HepG2 (cell line): Measurements from ENCODE around the gene JAGN1. TPM values are rescaled to one million over a fixed set of nuclear protein-coding genes. Genes with fewer than 3 reads are reported as not detected.
A peak's percentile ranks its signal among the peaks of the same experiment; 100 is the strongest.

Source experiments
- AHR ChIP-seq: IDR thresholded peaks from 2 replicates; pipeline ENCODE4 v1.6.1; 2018; ENCODE audit warnings: missing genetic modification reagents, missing compliant biosample characterization
- EZH2 ChIP-seq: conservative IDR thresholded peaks from 2 replicates; pipeline ENCODE4 v1.6.1; 2012; ENCODE audit warnings: mild to moderate bottlenecking, low read depth, low read length, moderate library complexity
- HNF1A ChIP-seq, 2 experiments: sonication (generic) in 1 of 2; formaldehyde crosslinking in 1 of 2; IDR thresholded peaks; 2 replicates each; pipeline versions ENCODE4 v1.4.0 to v1.6.1; 2016 to 2020; ENCODE audit warnings: borderline replicate concordance in 1 of 2, low read depth in 1 of 2, mild to moderate bottlenecking in 1 of 2, missing genetic modification reagents in 1 of 2
- MAF1 ChIP-seq: sonication (generic); formaldehyde crosslinking; IDR thresholded peaks from 2 replicates; pipeline ENCODE4 v1.5.0; 2020; ENCODE audit warnings: missing genetic modification reagents, borderline replicate concordance
- POLR2AphosphoS5 ChIP-seq: IDR thresholded peaks from 2 replicates; pipeline ENCODE4 v1.6.1; 2012; ENCODE audit warnings: low read depth, low read length
- ZBTB25 ChIP-seq: IDR thresholded peaks from 2 replicates; pipeline ENCODE4 v1.6.1; 2018; ENCODE audit warnings: missing genetic modification reagents
- ZNF337 ChIP-seq: sonication (generic); formaldehyde crosslinking; IDR thresholded peaks from 2 replicates; pipeline ENCODE4 v1.5.1; 2020; ENCODE audit warnings: missing genetic modification reagents, low read depth, mild to moderate bottlenecking, borderline replicate concordance
- ZNF558 ChIP-seq: sonication (generic); formaldehyde crosslinking; IDR thresholded peaks from 2 replicates; pipeline ENCODE4 v1.9.0; 2022; ENCODE audit warnings: mild to moderate bottlenecking, missing genetic modification reagents, borderline replicate concordance
- ZNF746 ChIP-seq: sonication (generic); formaldehyde crosslinking; IDR thresholded peaks from 2 replicates; pipeline ENCODE4 v1.8.0; 2022; ENCODE audit warnings: mild to moderate bottlenecking, missing genetic modification reagents
- ZNF768 ChIP-seq: sonication (generic); formaldehyde crosslinking; IDR thresholded peaks from 2 replicates; pipeline ENCODE4 v1.4.0; 2020; ENCODE audit warnings: missing genetic modification reagents
- ZNF816 ChIP-seq: sonication (generic); formaldehyde crosslinking; IDR thresholded peaks from 2 replicates; pipeline ENCODE4 v1.8.0; 2022; ENCODE audit warnings: missing genetic modification reagents, mild to moderate bottlenecking, borderline replicate concordance
- ZNF841 ChIP-seq: sonication (generic); formaldehyde crosslinking; IDR thresholded peaks from 2 replicates; pipeline ENCODE4 v1.8.1; 2023; ENCODE audit warnings: missing genetic modification reagents, borderline replicate concordance
- polyA plus RNA-seq, 8 experiments: library from polyadenylated mRNA; depleted of rRNA in 3 of 8; stranded (reverse) in 7 of 8; unstranded in 1 of 8; fragments of >200 nt; fragmentation: Illumina TruSeq in 4 of 8; extraction: Trizol in 4 of 8; gene quantifications; 2 replicates each; pipeline versions ENCODE4 v1.2.1 to v1.2.3, GENCODE V29; 2011 to 2016; ENCODE audit warnings: low read depth in 4 of 8, missing spikeins in 1 of 8, mixed read lengths in 1 of 8; ENCODE audit not compliant: insufficient read depth in 1 of 8
- total RNA-seq, 5 experiments: library from RNA; depleted of rRNA; stranded (reverse); fragments of >200 nt; fragmentation: Illumina TruSeq; extraction: Trizol; gene quantifications; 2 replicates each; pipeline ENCODE4 v1.2.3, GENCODE V29; 2016; ENCODE audit warnings: low read depth in 1 of 5
- TF ChIP-seq, protein P1 (sequence below): sonication (generic); formaldehyde crosslinking; IDR thresholded peaks from 2 replicates; pipeline ENCODE4 v1.4.0; 2020; ENCODE audit warnings: mild to moderate bottlenecking, missing genetic modification reagents

The JAGN1 gene
- total and polyA plus RNA-seq, 2 of the 13 experiments (the other 11 are each of a cell fraction or from before 2014, with no cell fraction given), result 49.9 to 50.9 TPM

- TF ChIP-seq HNF1A (IDR thresholded peaks at IDR 0.05; ENCODE audit: low read depth) (no peak), HNF1A (CRISPR knock-in tag; IDR thresholded peaks at IDR 0.05; ENCODE audit: borderline replicate concordance) (peak; percentile 40; the same call in 1 of the 2 replicates), POLR2AphosphoS5 (peak; percentile 41), ZNF746 (CRISPR knock-in tag) (no peak), ZNF558 (CRISPR knock-in tag) (peak; percentile 44; the same call in 1 of the 2 replicates), EZH2 (no peak), ZNF841 (peak; percentile 87; the same call in 1 of the 2 replicates), ZBTB25 (CRISPR knock-in tag) (no peak; the same call in 1 of the 2 replicates), ZNF768 (CRISPR knock-in tag) (peak; percentile 48), ZNF337 (CRISPR knock-in tag) (no peak; the same call in 1 of the 2 replicates), ZNF816 (CRISPR knock-in tag) (peak; percentile 90; the same call in 1 of the 2 replicates), MAF1 (no peak), AHR (CRISPR knock-in tag) (no peak)
- TF ChIP-seq, protein P1, sequence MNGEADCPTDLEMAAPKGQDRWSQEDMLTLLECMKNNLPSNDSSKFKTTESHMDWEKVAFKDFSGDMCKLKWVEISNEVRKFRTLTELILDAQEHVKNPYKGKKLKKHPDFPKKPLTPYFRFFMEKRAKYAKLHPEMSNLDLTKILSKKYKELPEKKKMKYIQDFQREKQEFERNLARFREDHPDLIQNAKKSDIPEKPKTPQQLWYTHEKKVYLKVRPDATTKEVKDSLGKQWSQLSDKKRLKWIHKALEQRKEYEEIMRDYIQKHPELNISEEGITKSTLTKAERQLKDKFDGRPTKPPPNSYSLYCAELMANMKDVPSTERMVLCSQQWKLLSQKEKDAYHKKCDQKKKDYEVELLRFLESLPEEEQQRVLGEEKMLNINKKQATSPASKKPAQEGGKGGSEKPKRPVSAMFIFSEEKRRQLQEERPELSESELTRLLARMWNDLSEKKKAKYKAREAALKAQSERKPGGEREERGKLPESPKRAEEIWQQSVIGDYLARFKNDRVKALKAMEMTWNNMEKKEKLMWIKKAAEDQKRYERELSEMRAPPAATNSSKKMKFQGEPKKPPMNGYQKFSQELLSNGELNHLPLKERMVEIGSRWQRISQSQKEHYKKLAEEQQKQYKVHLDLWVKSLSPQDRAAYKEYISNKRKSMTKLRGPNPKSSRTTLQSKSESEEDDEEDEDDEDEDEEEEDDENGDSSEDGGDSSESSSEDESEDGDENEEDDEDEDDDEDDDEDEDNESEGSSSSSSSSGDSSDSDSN (CRISPR knock-in tag), result peak; percentile 84
These were observed 25.1 kb downstream of the JAGN1 start (continued) for GRCh38 chr3:9915254-9916141.
